Stimulated activated CD4-positive, alpha-beta T cell treated with anti-CD3 and anti-CD28 coated beads, Interleukin-15, amount 100 ng/mL, for 48 hours (primary cell): ENCODE results near the gene ARTN.

ENCODE experiments used
- DNase-seq, 2 donors: peaks; one replicate each; pipeline ENCODE4 v3.0.0-alpha.2; 2020; ENCODE audit warnings: low read depth in 2 of 2

The ARTN gene

GRCh38 chr1:43933386-43934100, at the start of gene ARTN:
Gene ARTN (plus strand): TSS chr1:43933801. CDS start chr1:43935657, 1,856 bp downstream.
- no peak for DNase-seq

- no peak for DNase-seq
Observed at GRCh38 chr1:43885279-43885801, 48.3 kb upstream of the ARTN start.

GRCh38 chr1:43887748-43888147, 45.9 kb upstream of the ARTN start:
- DNase-seq = no peak

GRCh38 chr1:43890815-43891214, 42.8 kb upstream of the ARTN start:
- no peak for DNase-seq

- DNase-seq = no peak
Observed at GRCh38 chr1:43893006-43893405, 40.6 kb upstream of the ARTN start.

- DNase-seq = no peak
Observed at GRCh38 chr1:43898981-43899380, 34.6 kb upstream of the ARTN start.

- DNase-seq = no peak
Observed at GRCh38 chr1:43900386-43900785, 33.2 kb upstream of the ARTN start.

GRCh38 chr1:43901196-43901961, 32.2 kb upstream of the ARTN start:
- DNase-seq = no peak

GRCh38 chr1:43902058-43902831, 31.4 kb upstream of the ARTN start:
- DNase-seq = no peak

GRCh38 chr1:43904660-43905551, 28.7 kb upstream of the ARTN start:
- DNase-seq = no peak

- DNase-seq = no peak
Observed at GRCh38 chr1:43908226-43908625, 25.4 kb upstream of the ARTN start.

- DNase-seq = no peak
Observed at GRCh38 chr1:43908858-43909257, 24.7 kb upstream of the ARTN start.

GRCh38 chr1:43910343-43910742, 23.3 kb upstream of the ARTN start:
- DNase-seq = no peak

- no peak for DNase-seq
Observed at GRCh38 chr1:43912607-43913006, 21.0 kb upstream of the ARTN start.

- no peak for DNase-seq
Observed at GRCh38 chr1:43913051-43913501, 20.5 kb upstream of the ARTN start.

- DNase-seq = no peak
Observed at GRCh38 chr1:43913666-43914360, 19.8 kb upstream of the ARTN start.

- DNase-seq = no peak
Observed at GRCh38 chr1:43914576-43915525, 18.8 kb upstream of the ARTN start.

- DNase-seq = no peak
Observed at GRCh38 chr1:43919906-43920305, 13.7 kb upstream of the ARTN start.

GRCh38 chr1:43921022-43921421, 12.6 kb upstream of the ARTN start:
- no peak for DNase-seq
